ENCODE measurements around the gene SMAD5. TPM values are rescaled to one million over a fixed set of nuclear protein-coding genes. Genes with fewer than 3 reads are reported as not detected.

Gene SMAD5
- total RNA-seq, 2 donors from 2014 or later, result 43.1 to 50.8 TPM

DNA sequence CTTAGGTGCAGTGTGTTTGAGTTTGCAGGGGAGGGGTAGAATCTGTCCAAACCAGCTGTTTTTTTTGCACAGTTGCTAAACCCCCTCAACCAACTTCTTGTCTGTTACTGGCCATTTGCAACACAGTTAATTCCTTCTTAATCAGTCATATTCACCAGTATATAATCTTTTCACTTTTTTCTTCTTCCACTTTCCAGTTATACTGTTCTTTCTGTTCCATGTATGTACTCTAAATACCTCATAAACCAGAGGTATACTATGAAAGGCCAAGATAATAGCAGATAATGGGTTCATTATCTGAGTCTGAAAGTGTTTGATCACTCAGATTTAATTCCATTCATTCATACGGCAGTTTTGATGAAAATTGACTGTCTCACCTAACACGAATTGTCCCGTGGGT, 11.1 kb downstream of the SMAD5 start:
- ATAC-seq (no peak), DNase-seq (no peak)
- intact Hi-C loops (cut with DNase I), result no loop called here

DNA sequence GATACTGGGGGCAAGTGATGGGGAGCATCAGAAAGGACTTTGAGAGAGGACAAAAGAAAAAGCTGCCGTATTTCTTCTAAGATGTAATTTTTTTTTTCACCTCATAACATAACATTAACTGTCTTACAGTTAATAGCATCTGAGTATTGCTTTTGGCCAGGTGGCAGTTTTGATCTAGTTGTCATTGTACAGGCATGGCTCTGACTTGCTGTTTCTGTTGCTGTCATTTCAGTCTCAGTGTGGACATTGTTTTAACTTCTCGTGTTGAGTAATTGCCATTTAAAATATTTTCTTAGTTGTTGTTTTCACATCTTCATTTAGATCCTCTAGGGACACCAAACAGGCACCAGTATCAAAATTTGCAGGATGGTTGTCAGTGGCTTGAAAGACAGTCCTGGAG, 12.4 kb downstream of the SMAD5 start:
- DNase-seq (no peak), ATAC-seq (no peak)

DNA sequence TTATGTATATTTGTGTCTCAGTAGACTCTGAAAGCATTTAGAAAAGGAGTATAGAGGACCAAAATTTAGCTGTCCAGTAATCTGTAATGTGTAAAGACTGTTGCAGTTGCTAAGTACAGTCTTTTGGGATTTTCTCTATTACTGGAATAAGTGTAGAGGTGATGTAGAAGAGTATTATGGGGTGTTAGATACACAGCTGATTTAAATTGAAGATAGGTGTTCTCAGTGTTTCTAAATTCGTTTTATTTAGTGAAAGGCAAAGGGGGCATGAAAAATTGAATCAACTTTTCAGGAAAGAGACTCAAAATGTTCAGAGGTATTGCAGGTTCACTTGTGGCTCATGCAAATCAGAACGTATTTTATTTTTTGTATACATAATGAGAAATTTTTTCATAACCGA, 13.6 kb downstream of the SMAD5 start:
- ATAC-seq, result no peak
- intact Hi-C loops (cut with DNase I), result no loop called here
- no peak for DNase-seq

More for the DNA sequence above, 12.4 kb downstream of the SMAD5 start:
- intact Hi-C loops (cut with DNase I), result no loop called here

GRCh38 chr5:136147632-136148031, 15.0 kb downstream of the SMAD5 start:
- no peak for ATAC-seq
- intact Hi-C loops (cut with DNase I), result no loop called here

GRCh38 chr5:136149891-136150290, 17.2 kb downstream of the SMAD5 start:
- DNase-seq (no peak), ATAC-seq (no peak)
- intact Hi-C loops (cut with DNase I), result no loop called here

More at GRCh38 chr5:136147632-136148031, 15.0 kb downstream of the SMAD5 start:
- DNase-seq, result no peak

GRCh38 chr5:136153581-136154236, 21.1 kb downstream of the SMAD5 start:
- intact Hi-C loops (cut with DNase I), result no loop called here
- no peak for ATAC-seq
- no peak for DNase-seq

- intact Hi-C loops (cut with DNase I), result no loop called here
- DNase-seq (no peak), ATAC-seq (no peak)
These were observed 22.4 kb downstream of the SMAD5 start for GRCh38 chr5:136155078-136155477.

DNA sequence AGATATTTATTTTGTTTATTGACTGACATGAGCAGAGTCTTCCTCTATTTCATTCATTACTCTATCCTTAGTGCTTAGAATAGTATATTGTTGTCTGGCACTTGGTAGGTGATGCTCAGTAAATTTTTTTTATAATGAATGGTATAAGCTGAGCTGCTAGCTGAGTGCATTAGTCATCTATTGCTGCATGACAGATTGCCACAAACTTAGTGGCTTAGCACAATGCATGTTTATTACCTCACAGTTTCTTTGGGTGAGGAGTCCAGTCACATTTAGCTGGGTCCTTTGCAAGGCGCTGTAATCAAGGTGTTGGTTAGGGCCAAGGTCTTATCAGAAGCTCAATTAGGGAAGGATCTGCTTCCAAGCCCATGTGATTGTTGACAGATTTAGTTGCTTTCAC, 23.1 kb downstream of the SMAD5 start:
- intact Hi-C loops (cut with DNase I), result no loop called here
- ATAC-seq (no peak), DNase-seq (no peak)

- ATAC-seq (no peak), DNase-seq (no peak)
These were observed 24.9 kb downstream of the SMAD5 start for GRCh38 chr5:136157514-136157913.

GRCh38 chr5:136159457-136159856, 26.8 kb downstream of the SMAD5 start:
- no peak for DNase-seq
- intact Hi-C loops (cut with DNase I), result no loop called here
- ATAC-seq, result no peak

More at GRCh38 chr5:136157514-136157913, 24.9 kb downstream of the SMAD5 start:
- intact Hi-C loops (cut with DNase I), result no loop called here

DNA sequence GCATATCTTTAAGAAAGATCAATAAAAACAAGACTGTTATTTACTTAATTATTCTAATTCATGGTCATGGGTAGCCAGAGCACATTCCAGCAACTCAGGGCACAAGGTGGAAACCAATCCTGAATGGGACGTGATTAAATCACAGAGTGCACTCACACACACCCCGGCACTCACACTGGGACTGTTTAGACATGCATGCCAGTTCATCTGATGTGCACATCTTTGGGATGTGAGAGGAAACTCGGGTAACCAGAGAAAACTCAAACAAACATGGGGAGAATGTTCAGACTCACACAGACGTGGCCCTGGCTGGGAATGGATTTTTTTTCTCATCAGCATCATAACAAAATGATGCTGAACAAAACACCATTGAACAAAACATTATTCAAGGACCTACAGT, 29.4 kb downstream of the SMAD5 start:
- no peak for DNase-seq
- intact Hi-C loops (cut with DNase I), result no loop called here
- ATAC-seq, result no peak

- DNase-seq, result no peak
- intact Hi-C loops (cut with DNase I), result no loop called here
- ATAC-seq, result no peak
These were observed 31.6 kb downstream of the SMAD5 start for GRCh38 chr5:136164226-136164625.

DNA sequence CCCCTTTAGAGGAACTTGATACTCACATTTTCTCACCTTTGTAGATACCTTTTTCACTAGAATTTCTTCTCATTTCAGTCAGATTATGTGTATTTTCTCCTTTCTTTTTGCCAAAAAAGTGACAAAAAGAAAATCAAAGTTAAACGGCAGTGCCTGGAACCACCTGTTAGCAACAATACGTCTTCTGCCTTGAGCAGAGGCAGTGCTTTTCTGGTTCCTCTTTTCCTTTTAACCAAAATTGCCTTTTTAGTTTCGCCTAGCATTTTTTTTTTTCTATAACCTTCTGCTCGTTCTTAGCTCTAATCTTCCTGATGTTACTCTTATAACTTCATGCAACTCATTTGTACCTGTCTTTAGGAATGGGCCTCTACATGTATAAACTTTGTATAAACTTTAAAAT, 34.3 kb downstream of the SMAD5 start:
- DNase-seq, result no peak
- intact Hi-C loops (cut with DNase I), result no loop called here
- no peak for ATAC-seq

DNA sequence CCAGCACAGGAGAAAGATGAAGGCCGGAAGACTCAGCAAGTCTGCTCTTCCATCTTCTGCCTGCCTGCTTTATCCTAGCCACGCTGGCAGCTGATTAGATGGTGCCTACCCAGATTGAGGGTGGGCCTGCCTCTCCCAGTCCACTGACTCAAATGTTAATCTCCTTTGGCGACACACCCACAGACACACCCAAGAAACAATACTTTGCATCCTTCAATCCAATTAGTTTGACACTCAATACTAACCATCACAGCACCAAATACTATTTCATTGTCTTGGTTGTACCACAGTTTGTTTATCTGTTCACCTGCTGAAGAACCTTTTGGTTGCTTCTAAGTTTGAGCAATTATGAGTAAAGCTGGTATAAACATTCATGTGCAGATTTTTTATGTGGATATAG, 36.6 kb downstream of the SMAD5 start:
- ATAC-seq, result no peak
- intact Hi-C loops (cut with DNase I), result no loop called here
- DNase-seq, result no peak

- ATAC-seq (peak in 1 of 2 donors; percentile 52), DNase-seq (no peak)
- intact Hi-C loops (cut with DNase I), result loop anchor here (5.0 to 10.0 kb wide), 4 partner anchors 92 to 229 kb away; no protein-coding TSS in a partner anchor
These were observed 41.5 kb downstream of the SMAD5 start for GRCh38 chr5:136174021-136174659.

- no peak for DNase-seq
- ATAC-seq, result no peak
- intact Hi-C loops (cut with DNase I), result no loop called here
These were observed 50.0 kb downstream of the SMAD5 start for GRCh38 chr5:136182618-136183017.

DNA sequence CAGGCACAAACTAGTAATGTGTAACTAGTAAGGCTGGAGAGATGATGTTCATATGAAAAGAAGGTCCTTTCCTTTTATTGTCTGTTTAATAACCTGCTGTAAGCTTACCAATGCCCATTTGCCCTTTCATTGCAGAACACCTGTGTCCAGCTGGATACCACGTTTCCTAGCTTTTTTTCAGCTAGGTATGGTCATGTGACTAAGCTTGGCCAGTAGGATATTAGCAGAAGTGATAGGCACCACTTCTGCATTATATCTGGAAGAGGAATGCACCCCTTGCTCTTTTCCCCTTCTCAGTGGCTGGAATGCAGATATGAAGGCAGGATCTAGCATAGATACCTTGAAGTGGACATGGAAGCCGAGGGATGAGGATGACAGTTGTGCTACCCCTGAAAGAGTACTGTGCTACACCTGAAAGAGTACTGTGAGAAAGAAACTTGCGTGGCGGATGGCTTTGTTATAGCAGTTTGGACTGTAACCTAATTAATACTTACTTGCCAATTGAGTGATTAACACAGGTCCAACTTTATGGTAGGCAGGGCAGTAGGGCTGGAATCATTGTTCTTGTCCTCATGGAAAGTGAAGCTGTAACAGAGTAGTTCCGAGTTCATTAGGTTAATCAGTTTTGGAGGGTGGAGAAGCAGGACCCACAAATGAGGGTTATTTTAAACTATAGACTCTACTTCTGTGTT, 53.5 kb downstream of the SMAD5 start:
- no peak for DNase-seq
- no peak for ATAC-seq
- intact Hi-C loops (cut with DNase I), result no loop called here

- intact Hi-C loops (cut with DNase I), result no loop called here
- DNase-seq (no peak), ATAC-seq (no peak)
These were observed 54.2 kb downstream of the SMAD5 start for GRCh38 chr5:136186796-136187195.

GRCh38 chr5:136188859-136189258, 56.2 kb downstream of the SMAD5 start:
- intact Hi-C loops (cut with DNase I), result no loop called here

GRCh38 chr5:136190091-136190720, 57.6 kb downstream of the SMAD5 start:
- intact Hi-C loops (cut with DNase I), result no loop called here
- ATAC-seq, result no peak
- DNase-seq, result no peak

More at GRCh38 chr5:136188859-136189258, 56.2 kb downstream of the SMAD5 start:
- no peak for DNase-seq
- no peak for ATAC-seq
